DOHH2 (cell line): ENCODE results near the gene ERC2.

Experiments
- H3F3A ChIP-seq: fragments of 200-600 bp; sonication (generic), shearing (Covaris generic); 2 replicates; pipeline ENCODE4 v1.6.0; 2016; ENCODE audit warnings: antibody characterized with exemption, mild to moderate bottlenecking; ENCODE audit not compliant: control insufficient read depth, insufficient read depth
- H3K27ac ChIP-seq: fragments of 200-600 bp; sonication (generic); 2 replicates; pipeline ENCODE4 v1.5.1; 2014; ENCODE audit warnings: low read depth, mild to moderate bottlenecking, low read length, moderate library complexity
- H3K27me3 ChIP-seq: fragments of 200-600 bp; sonication (generic); 2 replicates; pipeline ENCODE4 v1.6.1; 2014; ENCODE audit warnings: mild to moderate bottlenecking, low read length, mixed read lengths; ENCODE audit not compliant: control insufficient read depth
- H3K36me3 ChIP-seq: fragments of 200-600 bp; sonication (generic); 2 replicates; pipeline ENCODE4 v1.6.1; 2014; ENCODE audit warnings: mild to moderate bottlenecking, low read length, moderate library complexity, mixed read lengths; ENCODE audit not compliant: control insufficient read depth
- H3K4me1 ChIP-seq: fragments of 200-600 bp; sonication (generic); 2 replicates; pipeline ENCODE4 v1.6.1; 2014; ENCODE audit warnings: mild to moderate bottlenecking, low read length, mixed read lengths; ENCODE audit not compliant: control insufficient read depth
- H3K4me2 ChIP-seq: fragments of 200-600 bp; sonication (generic); 2 replicates; pipeline ENCODE4 v1.6.0; 2014; ENCODE audit warnings: mild to moderate bottlenecking, low read length, moderate library complexity
- H3K4me3 ChIP-seq: fragments of 200-600 bp; sonication (generic); 2 replicates; pipeline ENCODE4 v1.5.1; 2014; ENCODE audit warnings: mild to moderate bottlenecking, low read length, mixed read lengths
- H3K79me2 ChIP-seq: fragments of 200-600 bp; sonication (generic); 2 replicates; pipeline ENCODE4 v1.6.1; 2014; ENCODE audit warnings: mild to moderate bottlenecking, low read length, mixed read lengths; ENCODE audit not compliant: control insufficient read depth
- H3K9me2 ChIP-seq: fragments of 200-600 bp; sonication (generic); replicated peaks from 2 replicates; pipeline ENCODE4 v1.6.1; 2014; ENCODE audit warnings: mild to moderate bottlenecking, low read length, mixed read lengths; ENCODE audit not compliant: control insufficient read depth
- H3K9me3 ChIP-seq: fragments of 200-600 bp; sonication (generic); 2 replicates; pipeline ENCODE4 v1.6.1; 2014; ENCODE audit warnings: antibody characterized with exemption, low read length, mixed read lengths; ENCODE audit not compliant: control insufficient read depth, insufficient read depth
- H4K20me1 ChIP-seq: fragments of 200-600 bp; sonication (generic); 2 replicates; pipeline ENCODE4 v1.6.0; 2014; ENCODE audit warnings: low read depth, mild to moderate bottlenecking, antibody characterized with exemption, low read length, moderate library complexity; ENCODE audit not compliant: control insufficient read depth, insufficient read depth
- EZH2phosphoT487 ChIP-seq: fragments of 200-600 bp; sonication (generic); IDR thresholded peaks from 2 replicates; pipeline ENCODE4 v1.6.1; 2017; ENCODE audit warnings: borderline replicate concordance, mild to moderate bottlenecking, antibody characterized with exemption, low read length, moderate library complexity, mixed read lengths
- TF ChIP-seq, protein P1 (sequence below): fragments of 200-600 bp; sonication (generic); IDR thresholded peaks from one replicate; pipeline ENCODE4 v1.5.1; 2014; ENCODE audit warnings: antibody characterized with exemption, mild to moderate bottlenecking, low read depth, low read length; ENCODE audit not compliant: poor library complexity, severe bottlenecking

ERC2 gene

DNA sequence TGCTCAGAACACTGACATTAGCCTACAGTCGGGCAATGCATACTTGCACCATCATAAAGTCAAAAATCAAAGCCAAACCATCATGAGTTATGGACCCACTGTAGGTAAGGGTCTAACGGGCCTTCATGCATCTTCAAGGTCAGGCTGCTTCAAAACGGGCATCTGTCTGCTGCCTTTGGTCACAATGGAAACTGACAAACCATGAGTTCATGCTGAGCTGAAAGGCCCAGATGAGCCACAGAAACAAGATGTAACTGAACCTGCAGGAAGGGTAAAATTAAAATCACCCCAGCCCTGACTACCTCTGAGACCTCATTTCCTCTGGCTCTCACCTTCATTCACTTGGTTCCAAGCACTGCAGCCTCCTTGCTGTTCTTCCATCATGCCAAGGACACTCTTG, 143.8 kb downstream of the ERC2 start:
- no peak overlapping the region for H3K27ac ChIP-seq
- H3K79me2 ChIP-seq: no peaks in the 10 kb centered on the region
- H3K9me2 ChIP-seq: no peaks in the 10 kb centered on the region
- no peak overlapping the region for H3K4me3 ChIP-seq
- H3K9me3 ChIP-seq: no peaks in the 10 kb centered on the region
- TF ChIP-seq EZH2phosphoT487: no peak
- TF ChIP-seq, protein P1, sequence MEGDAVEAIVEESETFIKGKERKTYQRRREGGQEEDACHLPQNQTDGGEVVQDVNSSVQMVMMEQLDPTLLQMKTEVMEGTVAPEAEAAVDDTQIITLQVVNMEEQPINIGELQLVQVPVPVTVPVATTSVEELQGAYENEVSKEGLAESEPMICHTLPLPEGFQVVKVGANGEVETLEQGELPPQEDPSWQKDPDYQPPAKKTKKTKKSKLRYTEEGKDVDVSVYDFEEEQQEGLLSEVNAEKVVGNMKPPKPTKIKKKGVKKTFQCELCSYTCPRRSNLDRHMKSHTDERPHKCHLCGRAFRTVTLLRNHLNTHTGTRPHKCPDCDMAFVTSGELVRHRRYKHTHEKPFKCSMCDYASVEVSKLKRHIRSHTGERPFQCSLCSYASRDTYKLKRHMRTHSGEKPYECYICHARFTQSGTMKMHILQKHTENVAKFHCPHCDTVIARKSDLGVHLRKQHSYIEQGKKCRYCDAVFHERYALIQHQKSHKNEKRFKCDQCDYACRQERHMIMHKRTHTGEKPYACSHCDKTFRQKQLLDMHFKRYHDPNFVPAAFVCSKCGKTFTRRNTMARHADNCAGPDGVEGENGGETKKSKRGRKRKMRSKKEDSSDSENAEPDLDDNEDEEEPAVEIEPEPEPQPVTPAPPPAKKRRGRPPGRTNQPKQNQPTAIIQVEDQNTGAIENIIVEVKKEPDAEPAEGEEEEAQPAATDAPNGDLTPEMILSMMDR: no peak
- H3K36me3 ChIP-seq: no peaks in the 10 kb centered on the region
- no peaks in the 10 kb centered on the region for H4K20me1 ChIP-seq
- no peaks in the 10 kb centered on the region for H3F3A ChIP-seq
- H3K27me3 ChIP-seq: 0 out of 2 replicates have a peak, but pooled peaks cover 4% of the 10 kb centered on the region
- no peak overlapping the region for H3K4me2 ChIP-seq
- H3K4me1 ChIP-seq: peaks cover 18% of the 10 kb centered on the region

DNA sequence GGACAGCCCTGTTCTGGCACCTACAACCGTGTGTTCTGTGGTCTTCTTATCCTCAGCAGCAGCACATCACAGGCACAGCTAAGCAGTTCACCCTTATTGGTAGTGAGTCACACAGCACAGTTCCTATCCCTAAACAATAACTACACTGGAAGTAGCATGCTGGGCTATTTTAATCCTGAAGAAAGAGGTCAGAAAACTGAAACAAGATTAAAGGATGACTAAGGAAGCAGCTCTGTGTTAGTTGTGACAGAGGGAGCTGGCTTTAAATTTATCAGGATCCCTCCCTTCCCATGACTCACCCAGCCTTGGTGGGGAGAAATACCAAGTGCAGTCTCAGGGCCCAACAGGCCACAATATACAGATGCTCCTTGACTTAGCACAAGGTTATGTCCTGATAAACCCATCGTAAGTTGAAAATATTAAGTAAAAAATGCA, 144.3 kb downstream of the ERC2 start:
- Histone ChIP-seq H3K9me2 (no peaks in the 10 kb centered on the region), H3K27me3 (0 out of 2 replicates have a peak, but pooled peaks cover 4% of the 10 kb centered on the region), H3K36me3 (no peaks in the 10 kb centered on the region), H3K4me1 (peaks cover 18% of the 10 kb centered on the region), H3F3A (no peaks in the 10 kb centered on the region), H3K4me3 (no peak overlapping the region), H3K27ac (no peak overlapping the region), H3K4me2 (no peak overlapping the region), H3K9me3 (no peaks in the 10 kb centered on the region), H3K79me2 (no peaks in the 10 kb centered on the region), H4K20me1 (no peaks in the 10 kb centered on the region)
- TF ChIP-seq, protein P1: no peak
- no peak for TF ChIP-seq EZH2phosphoT487

DNA sequence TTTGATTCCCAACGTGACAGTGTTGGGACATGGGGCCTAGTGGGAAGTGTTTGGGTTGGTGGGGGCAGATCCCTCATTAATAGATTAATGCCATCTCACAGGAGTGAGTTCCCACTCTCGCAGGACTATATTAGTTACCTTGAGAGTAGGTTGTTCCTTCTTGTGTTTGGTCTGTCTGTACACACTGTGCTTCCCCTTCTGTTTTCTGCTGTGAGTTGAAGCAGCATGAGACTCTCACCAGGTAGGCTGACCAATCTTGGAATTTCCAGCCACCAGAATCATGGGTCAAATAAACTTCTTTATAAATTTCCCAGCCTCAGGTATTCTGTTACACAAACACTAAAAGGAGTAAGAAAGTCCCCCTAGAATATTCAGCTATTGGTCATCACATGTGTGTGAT, 145.4 kb downstream of the ERC2 start:
- no peak overlapping the region for H3K4me3 ChIP-seq
- no peak overlapping the region for H3K4me2 ChIP-seq
- H3K4me1 ChIP-seq: peaks cover 18% of the 10 kb centered on the region
- H3K27ac ChIP-seq: no peak overlapping the region
- H3K9me3 ChIP-seq: no peaks in the 10 kb centered on the region
- H3K9me2 ChIP-seq: no peaks in the 10 kb centered on the region
- H3K27me3 ChIP-seq: 0 out of 2 replicates have a peak, but pooled peaks cover 4% of the 10 kb centered on the region
- H3F3A ChIP-seq: no peaks in the 10 kb centered on the region
- H3K79me2 ChIP-seq: no peaks in the 10 kb centered on the region
- no peaks in the 10 kb centered on the region for H3K36me3 ChIP-seq
- TF ChIP-seq EZH2phosphoT487: no peak
- TF ChIP-seq, protein P1: no peak
- H4K20me1 ChIP-seq: no peaks in the 10 kb centered on the region
